GM19099 (cell line): Measurements from ENCODE around the gene GPATCH11.
A peak's percentile ranks its signal among the peaks of the same experiment; 100 is the strongest.

Experiments
- POLR2A ChIP-seq: IDR thresholded peaks from 3 replicates; pipeline ENCODE4 v1.6.1; 2011; ENCODE audit warnings: low read depth; ENCODE audit not compliant: insufficient read length; ENCODE audit errors: extremely low read depth

The GPATCH11 gene

GRCh38 chr2:37083873-37084794 lies at the start of gene GPATCH11, which contains the start of gene HEATR5B:
TSS of gene GPATCH11 (plus strand) at chr2:37084518. CDS start at chr2:37088382, 3,864 bp downstream.
TSS of gene HEATR5B (minus strand) at chr2:37084372. CDS start at chr2:37083414, 958 bp downstream.
- peak; percentile 64 for TF ChIP-seq POLR2A

- no peak for TF ChIP-seq POLR2A
These were observed 46.5 kb upstream of the GPATCH11 start for GRCh38 chr2:37037771-37038170.

- TF ChIP-seq POLR2A, result no peak
These were observed 44.7 kb upstream of the GPATCH11 start for GRCh38 chr2:37039580-37039979.

GRCh38 chr2:37052600-37053332 lies 31.6 kb upstream of the GPATCH11 start:
- no peak for TF ChIP-seq POLR2A

- TF ChIP-seq POLR2A, result no peak
These were observed 24.5 kb upstream of the GPATCH11 start for GRCh38 chr2:37059841-37060240.

- TF ChIP-seq POLR2A, result no peak
These were observed 23.9 kb upstream of the GPATCH11 start for GRCh38 chr2:37060446-37060845.

GRCh38 chr2:37061013-37061711 lies 23.2 kb upstream of the GPATCH11 start:
- TF ChIP-seq POLR2A, result no peak

GRCh38 chr2:37061776-37062175 lies 22.5 kb upstream of the GPATCH11 start:
- no peak for TF ChIP-seq POLR2A

GRCh38 chr2:37068686-37069085 lies 15.6 kb upstream of the GPATCH11 start:
- TF ChIP-seq POLR2A, result no peak

- TF ChIP-seq POLR2A, result no peak
These were observed 13.4 kb upstream of the GPATCH11 start for GRCh38 chr2:37070931-37071330.

- TF ChIP-seq POLR2A, result no peak
These were observed 4.1 kb upstream of the GPATCH11 start for GRCh38 chr2:37080266-37080665.

GRCh38 chr2:37080689-37081088 lies 3.6 kb upstream of the GPATCH11 start:
- TF ChIP-seq POLR2A, result no peak

- no peak for TF ChIP-seq POLR2A
These were observed 479 bp downstream of the GPATCH11 start for GRCh38 chr2:37084797-37085196.

GRCh38 chr2:37085731-37086147 lies 1.4 kb downstream of the GPATCH11 start:
- TF ChIP-seq POLR2A, result no peak

- TF ChIP-seq POLR2A, result peak; percentile 32
These were observed 5.7 kb downstream of the GPATCH11 start for GRCh38 chr2:37090019-37090477.
